KOPT-K1 (cell line): ENCODE data around the gene SLC5A12.

ENCODE experiments used
- H3K27ac ChIP-seq: fragments of 200-600 bp; sonication (generic); 2 replicates; pipeline ENCODE4 v1.5.1; 2016; ENCODE audit warnings: antibody characterized with exemption, mild to moderate bottlenecking, low read depth, low read length; ENCODE audit not compliant: poor library complexity, severe bottlenecking
- H3K36me3 ChIP-seq: fragments of 200-600 bp; sonication (generic); 2 replicates; pipeline ENCODE4 v1.5.1; 2017; ENCODE audit warnings: antibody characterized with exemption, mild to moderate bottlenecking, low read length, moderate library complexity; ENCODE audit not compliant: insufficient read depth
- H3K9me3 ChIP-seq: fragments of 200-600 bp; sonication (generic); 2 replicates; pipeline ENCODE4 v1.5.1; 2017; ENCODE audit warnings: antibody characterized with exemption, low read length, mild to moderate bottlenecking; ENCODE audit not compliant: insufficient read depth, poor library complexity, severe bottlenecking

SLC5A12 gene, protein sequence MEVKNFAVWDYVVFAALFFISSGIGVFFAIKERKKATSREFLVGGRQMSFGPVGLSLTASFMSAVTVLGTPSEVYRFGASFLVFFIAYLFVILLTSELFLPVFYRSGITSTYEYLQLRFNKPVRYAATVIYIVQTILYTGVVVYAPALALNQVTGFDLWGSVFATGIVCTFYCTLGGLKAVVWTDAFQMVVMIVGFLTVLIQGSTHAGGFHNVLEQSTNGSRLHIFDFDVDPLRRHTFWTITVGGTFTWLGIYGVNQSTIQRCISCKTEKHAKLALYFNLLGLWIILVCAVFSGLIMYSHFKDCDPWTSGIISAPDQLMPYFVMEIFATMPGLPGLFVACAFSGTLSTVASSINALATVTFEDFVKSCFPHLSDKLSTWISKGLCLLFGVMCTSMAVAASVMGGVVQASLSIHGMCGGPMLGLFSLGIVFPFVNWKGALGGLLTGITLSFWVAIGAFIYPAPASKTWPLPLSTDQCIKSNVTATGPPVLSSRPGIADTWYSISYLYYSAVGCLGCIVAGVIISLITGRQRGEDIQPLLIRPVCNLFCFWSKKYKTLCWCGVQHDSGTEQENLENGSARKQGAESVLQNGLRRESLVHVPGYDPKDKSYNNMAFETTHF

DNA sequence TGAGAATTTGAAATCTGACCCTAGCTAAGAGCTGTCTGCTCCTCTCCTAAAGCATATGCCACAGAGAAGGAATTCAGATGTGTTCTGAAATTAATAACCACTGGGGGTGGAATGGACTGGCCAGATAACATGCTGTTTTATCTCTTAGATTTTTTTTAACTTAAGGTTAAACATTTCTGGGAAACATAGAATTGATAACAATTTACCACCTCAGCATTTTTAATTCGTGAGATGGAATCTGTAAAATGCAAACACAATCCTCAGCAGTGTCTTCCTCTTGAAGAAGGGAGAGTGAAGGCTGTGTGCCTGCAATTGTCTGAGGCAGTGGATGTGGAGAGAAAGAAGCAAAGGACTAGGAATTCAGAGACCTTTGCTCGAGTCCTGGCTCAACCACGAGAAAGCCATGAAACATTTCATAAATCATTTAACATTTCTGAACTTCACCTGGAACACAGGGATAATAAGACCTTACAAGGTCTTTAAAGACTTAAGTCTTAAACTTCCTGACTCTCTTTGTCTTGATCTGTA, at the start of gene SLC5A12:
Gene SLC5A12 (minus strand): TSS at position 113 of the 528 bp plus-strand sequence. CDS start 346 bp downstream, outside the sequence.
- no peaks in the 10 kb centered on the region for H3K36me3 ChIP-seq
- H3K9me3 ChIP-seq, result no peaks in the 10 kb centered on the region
- no peak within 1 kb of the TSS for H3K27ac ChIP-seq

DNA sequence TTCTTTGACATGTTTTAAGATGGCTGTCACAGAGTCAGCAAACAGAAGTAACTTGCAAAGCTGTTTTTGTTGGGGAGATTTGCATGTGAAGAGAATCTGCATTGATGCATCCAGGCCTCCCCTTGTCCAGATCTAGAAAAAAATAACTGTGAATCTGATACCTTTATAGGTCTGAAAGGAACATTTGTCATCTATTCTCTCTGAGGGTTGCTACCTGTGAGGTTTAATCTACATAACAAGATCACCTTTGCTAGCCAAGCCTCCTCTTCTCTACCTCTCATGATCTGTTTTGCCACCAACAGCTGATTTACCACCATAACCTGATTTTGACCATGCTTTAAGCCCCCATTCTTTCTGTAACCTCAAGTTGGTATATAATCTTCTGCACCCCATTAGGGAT, 47.2 kb upstream of the SLC5A12 start:
- no peak overlapping the region for H3K27ac ChIP-seq
- H3K36me3 ChIP-seq, result no peaks in the 10 kb centered on the region
- no peaks in the 10 kb centered on the region for H3K9me3 ChIP-seq

DNA sequence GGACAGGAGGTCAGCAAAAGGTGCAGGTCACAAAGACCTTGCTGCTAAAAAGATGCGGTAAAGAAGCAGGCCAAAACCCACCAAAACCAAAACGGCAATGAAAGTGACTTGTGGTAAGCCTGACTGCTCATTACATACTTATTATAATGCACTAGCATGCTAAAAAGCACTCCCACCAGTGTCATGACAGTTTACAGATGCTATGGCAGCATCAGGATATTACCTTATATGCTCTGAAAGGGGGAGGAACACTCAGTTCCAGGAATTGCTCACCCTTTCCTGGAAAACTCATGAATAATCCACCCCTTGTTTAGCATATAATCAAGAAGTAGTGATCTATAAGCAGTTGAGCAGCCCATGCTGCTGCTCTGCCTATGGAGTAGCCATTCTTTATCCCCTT, 45.2 kb upstream of the SLC5A12 start:
- Histone ChIP-seq H3K27ac (no peak overlapping the region), H3K9me3 (no peaks in the 10 kb centered on the region), H3K36me3 (no peaks in the 10 kb centered on the region)

DNA sequence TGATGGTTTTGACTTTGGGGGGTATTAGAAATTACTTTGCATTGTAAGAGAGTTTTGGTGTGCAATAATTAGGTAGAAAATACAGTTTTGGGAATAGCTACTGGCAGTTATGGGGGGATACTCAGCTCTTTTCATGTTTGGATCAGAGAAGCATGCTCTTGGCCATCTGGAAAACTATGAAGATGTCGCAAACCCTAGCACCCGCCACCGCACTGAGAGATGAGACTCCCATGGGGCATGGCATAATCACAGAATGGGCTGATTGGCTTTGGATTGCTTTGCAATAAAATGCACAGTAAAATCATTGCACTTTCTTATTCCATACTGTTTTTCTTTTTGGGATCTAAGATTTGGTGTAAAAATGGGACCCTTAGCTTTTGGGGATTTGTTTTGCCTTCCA, 43.5 kb upstream of the SLC5A12 start:
- no peaks in the 10 kb centered on the region for H3K36me3 ChIP-seq
- H3K9me3 ChIP-seq, result no peaks in the 10 kb centered on the region
- H3K27ac ChIP-seq, result no peak overlapping the region

DNA sequence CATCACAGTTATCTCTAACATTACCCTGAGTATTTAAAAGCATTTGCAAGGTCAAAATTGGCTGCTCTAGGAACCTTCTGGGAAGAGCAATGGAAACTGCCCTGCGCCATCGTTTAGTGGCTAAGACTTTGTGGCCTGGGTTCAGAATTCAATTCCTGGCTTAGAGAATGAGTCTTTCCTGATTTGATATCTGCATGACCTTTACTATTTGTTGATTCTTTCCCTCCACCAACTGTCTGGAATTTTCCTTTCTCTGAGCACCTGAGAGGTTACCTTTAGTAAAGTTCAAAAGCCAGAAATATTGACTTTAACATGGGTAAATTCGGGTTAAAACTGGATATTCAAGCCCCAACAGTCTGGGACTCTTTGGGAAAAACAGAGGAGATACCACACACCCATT, 43.0 kb upstream of the SLC5A12 start:
- no peak overlapping the region for H3K27ac ChIP-seq

DNA sequence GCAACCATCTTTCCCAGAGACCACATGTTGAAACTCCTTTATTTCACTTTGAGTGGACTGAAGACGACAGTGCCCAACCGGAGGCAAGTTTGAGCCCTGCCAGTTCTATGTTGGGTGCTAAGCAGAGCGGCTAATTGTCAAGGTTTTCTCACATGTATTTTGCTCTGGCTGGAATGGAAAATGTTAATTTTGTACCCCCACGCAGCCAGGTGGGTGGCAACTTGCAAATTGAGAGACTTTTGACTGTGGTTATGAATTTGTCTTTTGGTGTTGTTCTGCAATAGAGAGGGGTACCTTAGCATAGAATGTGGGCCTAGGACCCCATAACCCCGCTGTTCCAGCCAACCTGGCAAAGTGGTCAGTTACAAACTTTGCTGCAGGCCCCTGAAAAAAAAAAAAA, 42.5 kb upstream of the SLC5A12 start:
- H3K36me3 ChIP-seq, result no peaks in the 10 kb centered on the region
- no peaks in the 10 kb centered on the region for H3K9me3 ChIP-seq
- no peak overlapping the region for H3K27ac ChIP-seq

More for the DNA sequence above, 43.0 kb upstream of the SLC5A12 start:
- no peaks in the 10 kb centered on the region for H3K36me3 ChIP-seq
- H3K9me3 ChIP-seq, result no peaks in the 10 kb centered on the region

DNA sequence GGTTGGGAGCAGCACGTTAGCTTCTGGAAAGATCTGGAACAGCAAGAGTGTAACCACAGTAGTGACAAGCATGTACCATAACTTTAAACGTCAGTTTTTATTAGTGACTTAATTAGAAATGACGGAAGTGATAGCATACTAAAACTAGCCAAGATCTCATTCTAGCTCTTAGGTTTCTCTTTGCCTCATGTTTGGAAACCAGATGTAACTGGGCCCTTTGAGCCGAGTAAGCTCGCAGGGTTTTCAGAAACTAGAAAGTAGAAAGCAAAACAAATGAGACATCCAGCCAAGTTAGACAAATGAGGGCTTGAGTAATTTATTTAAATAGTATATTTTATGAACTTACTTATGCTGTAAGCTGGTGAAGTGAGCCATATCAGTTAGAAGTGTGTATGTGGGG, 40.2 kb upstream of the SLC5A12 start:
- Histone ChIP-seq H3K27ac (no peak overlapping the region), H3K9me3 (no peaks in the 10 kb centered on the region)

DNA sequence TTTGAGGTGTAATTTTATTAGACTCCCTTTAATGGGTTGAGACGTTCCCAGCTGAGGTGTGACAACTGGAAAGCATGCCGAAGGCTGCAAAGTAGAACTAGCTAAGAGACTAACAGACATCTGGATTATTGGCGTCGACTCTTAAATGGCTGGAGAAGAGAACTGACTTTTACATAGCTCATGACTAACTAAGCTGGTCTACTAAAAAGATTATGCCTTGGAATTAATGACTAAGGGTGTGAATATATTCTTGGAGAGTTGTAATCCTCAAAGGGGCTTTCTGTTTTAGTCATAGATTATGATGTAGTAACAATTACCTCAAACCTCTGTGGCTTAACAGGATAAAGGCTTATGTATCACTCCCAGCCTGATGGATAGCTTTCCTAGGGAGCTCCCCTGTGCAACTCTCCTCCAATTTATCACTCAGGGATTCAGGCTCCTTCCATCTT, 39.5 kb upstream of the SLC5A12 start:
- H3K9me3 ChIP-seq, result no peaks in the 10 kb centered on the region
- H3K27ac ChIP-seq, result no peak overlapping the region
- no peaks in the 10 kb centered on the region for H3K36me3 ChIP-seq

More for the DNA sequence above, 40.2 kb upstream of the SLC5A12 start:
- H3K36me3 ChIP-seq, result no peaks in the 10 kb centered on the region

DNA sequence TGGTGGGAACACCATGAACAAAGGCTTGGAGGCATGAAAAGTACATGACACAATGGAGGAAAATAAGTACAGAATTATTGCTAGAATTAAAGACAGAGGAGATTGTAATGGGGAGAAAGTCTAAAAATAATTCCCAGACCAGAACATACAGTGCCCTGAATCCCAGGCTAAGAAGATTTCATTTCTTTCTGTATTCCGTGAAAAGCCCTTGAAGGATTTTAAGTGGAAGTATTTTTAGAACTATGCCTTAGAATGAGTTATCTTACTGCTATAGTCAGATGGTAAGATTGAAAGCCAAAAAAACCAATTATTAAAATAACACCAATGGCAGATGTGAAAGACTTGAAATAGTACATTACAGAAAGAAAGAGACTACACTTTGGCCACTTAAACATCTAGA, 36.1 kb upstream of the SLC5A12 start:
- H3K36me3 ChIP-seq, result no peaks in the 10 kb centered on the region
- no peak overlapping the region for H3K27ac ChIP-seq
- H3K9me3 ChIP-seq, result no peaks in the 10 kb centered on the region

DNA sequence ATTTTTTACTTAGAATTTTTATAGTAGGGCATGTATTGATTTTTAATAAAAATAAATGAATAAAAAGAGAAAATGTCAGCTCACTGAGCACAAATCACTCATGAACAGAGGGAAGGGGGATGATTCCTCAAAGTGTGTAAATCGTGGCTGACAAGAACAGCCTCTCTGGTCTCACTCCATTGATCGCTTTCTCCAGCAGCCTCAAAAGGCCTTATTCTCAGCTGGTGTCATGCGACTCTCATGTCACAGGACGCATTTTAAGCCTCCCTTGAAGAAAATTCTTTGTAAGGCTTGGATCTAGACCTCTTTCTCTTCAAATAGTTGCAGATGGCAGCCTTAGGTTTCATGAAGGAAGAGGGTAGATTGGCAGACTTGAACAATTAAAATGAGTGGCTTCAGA, 33.9 kb upstream of the SLC5A12 start:
- Histone ChIP-seq H3K9me3 (no peaks in the 10 kb centered on the region), H3K36me3 (no peaks in the 10 kb centered on the region), H3K27ac (no peak overlapping the region)

DNA sequence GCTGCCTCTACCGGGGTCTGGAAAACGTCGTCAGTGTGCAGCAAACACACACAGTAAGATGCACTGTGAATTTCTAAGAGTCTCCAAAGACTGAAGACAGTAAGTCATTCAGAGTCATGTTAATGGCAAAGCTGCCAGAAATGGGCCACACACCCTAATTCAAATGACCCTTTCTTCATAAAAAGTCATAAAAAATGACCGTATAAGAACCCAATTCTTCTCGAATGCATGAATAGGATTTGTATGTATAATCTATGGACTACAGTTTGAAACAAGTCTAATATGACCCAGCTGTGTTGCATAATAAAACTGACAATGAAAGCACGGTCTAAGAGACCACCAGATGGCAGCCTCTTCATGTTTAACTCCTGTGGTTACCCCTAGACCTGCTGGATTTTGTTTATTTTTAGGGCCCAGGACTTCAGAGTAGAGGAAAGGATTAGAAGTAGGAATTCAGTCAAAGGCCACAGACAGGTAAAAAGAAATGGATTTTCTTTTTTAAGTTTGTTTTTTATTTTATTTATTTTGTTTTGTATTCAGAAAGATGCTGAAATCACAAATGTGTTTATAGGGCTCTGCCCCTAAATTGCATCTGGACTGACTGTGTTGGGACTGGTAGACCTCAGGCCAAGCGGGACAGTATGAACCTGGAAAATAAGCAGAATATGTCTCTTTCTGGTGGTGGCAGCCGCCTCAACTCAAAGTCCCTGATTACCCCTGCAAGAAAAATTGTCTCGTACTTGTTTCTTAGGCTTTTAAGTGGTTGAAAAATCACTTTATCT, 32.1 kb upstream of the SLC5A12 start:
- Histone ChIP-seq H3K27ac (no peak overlapping the region), H3K9me3 (no peaks in the 10 kb centered on the region), H3K36me3 (no peaks in the 10 kb centered on the region)

DNA sequence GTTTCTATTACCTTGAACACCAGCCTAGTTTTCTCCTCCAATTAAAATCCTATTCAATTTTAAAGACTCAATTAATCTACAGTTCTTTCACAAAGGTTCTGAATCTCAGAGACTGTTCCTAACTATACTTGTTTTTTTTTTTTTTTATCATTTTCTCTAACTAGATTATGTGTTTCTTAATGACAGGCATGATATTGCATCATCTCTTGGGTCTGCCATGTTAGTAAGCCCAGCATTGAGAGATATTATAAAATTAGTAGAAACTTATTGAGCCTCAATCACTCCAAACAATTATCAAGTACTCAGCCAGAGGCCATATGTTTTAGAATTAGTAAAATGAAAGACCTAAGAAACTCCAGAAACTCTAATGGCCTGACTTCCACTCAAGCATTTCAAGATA, 28.1 kb upstream of the SLC5A12 start:
- no peaks in the 10 kb centered on the region for H3K36me3 ChIP-seq
- H3K27ac ChIP-seq, result no peak overlapping the region
- H3K9me3 ChIP-seq, result no peaks in the 10 kb centered on the region

DNA sequence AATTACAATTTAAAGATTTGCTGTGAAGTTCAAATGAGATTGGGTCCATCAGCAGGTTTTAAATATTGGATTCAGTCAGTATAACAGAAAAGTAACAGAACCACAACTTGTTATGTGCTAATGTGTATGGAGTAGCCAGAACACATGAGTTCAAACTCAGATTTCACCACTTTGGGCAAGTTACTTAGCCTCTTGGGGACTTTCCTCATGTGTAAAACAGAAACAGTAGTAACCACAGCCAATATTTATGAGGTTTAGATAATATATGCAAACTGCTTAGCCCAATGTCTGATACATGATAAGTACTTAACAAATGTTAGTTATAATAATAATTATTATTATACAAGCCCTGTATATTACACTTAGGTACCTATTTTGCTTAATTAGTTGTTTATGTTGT, 21.8 kb upstream of the SLC5A12 start:
- H3K36me3 ChIP-seq, result no peaks in the 10 kb centered on the region
- no peak overlapping the region for H3K27ac ChIP-seq
- no peaks in the 10 kb centered on the region for H3K9me3 ChIP-seq

DNA sequence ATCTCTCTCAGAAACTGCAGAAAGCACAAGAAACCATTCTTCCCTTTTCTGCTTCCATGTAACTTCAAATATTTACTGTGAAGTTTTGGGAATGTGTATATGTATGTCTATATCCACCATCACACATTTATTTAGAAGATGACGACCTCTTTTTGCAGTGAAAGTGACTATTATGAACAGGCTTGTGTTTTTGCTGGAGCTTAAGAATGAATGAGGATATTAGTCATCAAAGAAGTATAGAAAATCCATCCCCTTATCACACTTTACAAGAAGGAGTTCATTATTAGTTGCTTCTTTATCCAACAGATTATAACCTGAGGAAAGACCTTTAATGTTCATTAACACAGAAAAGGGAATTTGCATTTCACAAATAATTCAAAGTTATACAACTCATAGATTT, 21.1 kb upstream of the SLC5A12 start:
- no peak overlapping the region for H3K27ac ChIP-seq
- H3K36me3 ChIP-seq, result no peaks in the 10 kb centered on the region
- no peaks in the 10 kb centered on the region for H3K9me3 ChIP-seq

DNA sequence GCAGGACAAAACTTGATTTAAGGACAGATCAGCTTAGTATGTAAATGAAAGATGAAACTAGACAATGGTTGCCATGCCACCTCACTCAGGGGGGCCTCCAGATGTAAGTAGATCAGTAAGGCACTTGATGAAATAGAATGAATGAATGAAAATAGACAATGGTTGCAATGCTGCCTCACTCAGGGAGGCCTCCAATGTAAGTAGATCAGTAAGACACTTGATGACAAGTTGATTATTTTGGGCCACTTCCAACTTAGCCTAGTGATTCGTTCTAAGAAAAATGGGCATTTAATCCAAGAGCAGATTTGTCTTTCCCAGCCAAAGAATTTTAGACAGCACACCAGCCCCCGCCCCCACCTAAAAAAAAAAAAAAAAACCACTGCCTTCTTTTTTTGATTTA, 19.2 kb upstream of the SLC5A12 start:
- Histone ChIP-seq H3K36me3 (no peaks in the 10 kb centered on the region), H3K27ac (no peak overlapping the region), H3K9me3 (no peaks in the 10 kb centered on the region)
